SK-N-SH treated with all-trans-retinoic acid at 6 μM for 48 hours (cell line): ENCODE data around the gene SLC25A47.

Experiments
- ATAC-seq: fragments of 200-7000 bp; cut with Tn5 transposase; 3 replicates; pipeline ENCODE4 v1.9.1; 2020; ENCODE audit warnings: mild to moderate bottlenecking, moderate library complexity
- ARNTL ChIP-seq: fragments of 450-650 bp; formaldehyde crosslinking; IDR thresholded peaks from 2 replicates; pipeline ENCODE4 v1.5.0; 2020; ENCODE audit warnings: low read depth, mild to moderate bottlenecking, moderate library complexity, borderline replicate concordance
- BACH2 ChIP-seq: fragments of 250-450 bp; sonication (Bioruptor Pico); IDR thresholded peaks from 2 replicates; pipeline ENCODE4 v1.9.0; 2021; ENCODE audit warnings: mild to moderate bottlenecking, borderline replicate concordance
- CREB5 ChIP-seq: fragments of 250-450 bp; sonication (Bioruptor Pico); IDR thresholded peaks from 2 replicates; pipeline ENCODE4 v1.5.1; 2020; ENCODE audit warnings: low read depth, mild to moderate bottlenecking, moderate library complexity
- CSRNP3 ChIP-seq: fragments of 250-450 bp; sonication (Bioruptor Pico); IDR thresholded peaks from 2 replicates; pipeline ENCODE4 v1.5.1; 2021; ENCODE audit warnings: mild to moderate bottlenecking, moderate library complexity
- ESRRG ChIP-seq: fragments of 250-450 bp; sonication (Bioruptor Pico); IDR thresholded peaks from 2 replicates; pipeline ENCODE4 v1.6.1; 2021; ENCODE audit warnings: mild to moderate bottlenecking
- GLIS3 ChIP-seq: fragments of 250-450 bp; sonication (Bioruptor Pico); IDR thresholded peaks from 2 replicates; pipeline ENCODE4 v1.5.0; 2020; ENCODE audit warnings: mild to moderate bottlenecking, moderate library complexity
- ISL1 ChIP-seq: fragments of 250-450 bp; sonication (Bioruptor Pico); IDR thresholded peaks from 2 replicates; pipeline ENCODE4 v2.1.2; 2022; ENCODE audit warnings: mild to moderate bottlenecking, moderate library complexity
- OSR1 ChIP-seq: fragments of 250-450 bp; sonication (Bioruptor Pico); IDR thresholded peaks from 2 replicates; pipeline ENCODE4 v1.8.0; 2022; ENCODE audit warnings: moderate library complexity, mild to moderate bottlenecking, inconsistent platforms
- PATZ1 ChIP-seq: fragments of 250-450 bp; sonication (Bioruptor Pico); IDR thresholded peaks from 2 replicates; pipeline ENCODE4 v1.8.0; 2020; ENCODE audit warnings: mild to moderate bottlenecking, moderate library complexity, borderline replicate concordance
- POU6F1 ChIP-seq: fragments of 250-450 bp; sonication (Bioruptor Pico); IDR thresholded peaks from 2 replicates; pipeline ENCODE4 v1.8.0; 2021; ENCODE audit warnings: low read depth, mild to moderate bottlenecking, moderate library complexity, borderline replicate concordance
- PPARA ChIP-seq: fragments of 250-450 bp; sonication (Bioruptor Pico); IDR thresholded peaks from 2 replicates; pipeline ENCODE4 v1.5.0; 2020; ENCODE audit warnings: mild to moderate bottlenecking, borderline replicate concordance
- RARB ChIP-seq: fragments of 250-450 bp; sonication (Bioruptor Pico); IDR thresholded peaks from 2 replicates; pipeline ENCODE4 v1.8.0; 2021; ENCODE audit warnings: mild to moderate bottlenecking, moderate library complexity
- SNAI2 ChIP-seq: fragments of 250-450 bp; sonication (Bioruptor Pico); IDR thresholded peaks from 2 replicates; pipeline ENCODE4 v1.5.0; 2020; ENCODE audit warnings: mild to moderate bottlenecking, moderate library complexity
- TCF4 ChIP-seq: fragments of 250-450 bp; sonication (Bioruptor Pico); IDR thresholded peaks from 2 replicates; pipeline ENCODE4 v1.8.0; 2021; ENCODE audit warnings: mild to moderate bottlenecking, moderate library complexity, borderline replicate concordance
- TOX ChIP-seq: fragments of 250-450 bp; sonication (Bioruptor Pico); IDR thresholded peaks from 2 replicates; pipeline ENCODE4 v1.8.0; 2021; ENCODE audit warnings: mild to moderate bottlenecking, moderate library complexity, borderline replicate concordance
- TSHZ2 ChIP-seq: fragments of 250-450 bp; sonication (Bioruptor Pico); IDR thresholded peaks from 2 replicates; pipeline ENCODE4 v1.5.0; 2020; ENCODE audit warnings: mild to moderate bottlenecking, moderate library complexity
- ZC3H10 ChIP-seq: fragments of 250-450 bp; sonication (Bioruptor Pico); IDR thresholded peaks from 2 replicates; pipeline ENCODE4 v1.5.1; 2021; ENCODE audit warnings: mild to moderate bottlenecking, moderate library complexity
- ZFP3 ChIP-seq: fragments of 250-450 bp; sonication (Bioruptor Pico); IDR thresholded peaks from 2 replicates; pipeline ENCODE4 v1.5.0; 2020; ENCODE audit warnings: mild to moderate bottlenecking, moderate library complexity
- ZFP30 ChIP-seq: fragments of 450-650 bp; formaldehyde crosslinking; IDR thresholded peaks from 2 replicates; pipeline ENCODE4 v1.5.0; 2022; ENCODE audit warnings: mild to moderate bottlenecking, moderate library complexity
- ZNF565 ChIP-seq: fragments of 450-650 bp; formaldehyde crosslinking; conservative IDR thresholded peaks from 2 replicates; pipeline ENCODE4 v1.5.0; 2020; ENCODE audit warnings: low read depth, mild to moderate bottlenecking, moderate library complexity
- ZNF70 ChIP-seq: fragments of 450-650 bp; formaldehyde crosslinking; IDR thresholded peaks from 2 replicates; pipeline ENCODE4 v1.5.0; 2020; ENCODE audit warnings: mild to moderate bottlenecking, moderate library complexity
- ZNF8 ChIP-seq: fragments of 450-650 bp; formaldehyde crosslinking; IDR thresholded peaks from 2 replicates; pipeline ENCODE4 v1.5.0; 2020; ENCODE audit warnings: mild to moderate bottlenecking, moderate library complexity

SLC25A47 gene

GRCh38 chr14:100303179-100303578, 20.0 kb upstream of the SLC25A47 start:
- ATAC-seq = no peak
- TF ChIP-seq CSRNP3 (CRISPR knock-in tag) = no peak
- TF ChIP-seq OSR1 = no peak
- no peak for TF ChIP-seq ESRRG (CRISPR knock-in tag)
- TF ChIP-seq POU6F1 (CRISPR knock-in tag) = no peak
- no peak for TF ChIP-seq SNAI2 (CRISPR knock-in tag)
- TF ChIP-seq TCF4 (CRISPR knock-in tag) = no peak
- TF ChIP-seq BACH2 (CRISPR knock-in tag) = no peak
- TF ChIP-seq ISL1 (CRISPR knock-in tag) = no peak
- TF ChIP-seq TOX (CRISPR knock-in tag) = no peak
- no peak for TF ChIP-seq CREB5 (CRISPR knock-in tag)
- no peak for TF ChIP-seq ZC3H10
- TF ChIP-seq RARB (CRISPR knock-in tag) = no peak
- TF ChIP-seq GLIS3 (CRISPR knock-in tag) = no peak
- TF ChIP-seq PATZ1 = no peak
- no peak for TF ChIP-seq ZNF565 (CRISPR knock-in tag)
- TF ChIP-seq ZNF8 (CRISPR knock-in tag) = no peak
- TF ChIP-seq ARNTL = no peak
- TF ChIP-seq ZFP3 (CRISPR knock-in tag) = no peak

- no peak for ATAC-seq
- TF ChIP-seq ZNF70 (CRISPR knock-in tag) (no peak), RARB (CRISPR knock-in tag) (no peak), ARNTL (no peak), GLIS3 (CRISPR knock-in tag) (no peak), ISL1 (CRISPR knock-in tag) (no peak), CSRNP3 (CRISPR knock-in tag) (no peak), TSHZ2 (no peak), TOX (CRISPR knock-in tag) (no peak), ZFP30 (CRISPR knock-in tag) (no peak), PPARA (CRISPR knock-in tag) (no peak), ESRRG (CRISPR knock-in tag) (no peak), SNAI2 (CRISPR knock-in tag) (no peak), ZFP3 (CRISPR knock-in tag) (no peak), ZNF565 (CRISPR knock-in tag) (no peak), ZC3H10 (no peak), ZNF8 (CRISPR knock-in tag) (no peak)
Observed at GRCh38 chr14:100303925-100304324, 19.2 kb upstream of the SLC25A47 start.
